HCT116 (cell line): ENCODE results near the gene SLC24A1. TPM values are rescaled to one million over a fixed set of nuclear protein-coding genes. Genes with fewer than 3 reads are reported as not detected.

Experiments
- ATAC-seq: fragments of 200-7000 bp; cut with Tn5 transposase; 2 replicates; pipeline ENCODE4 v1.9.1; 2020; ENCODE audit warnings: mild to moderate bottlenecking, moderate library complexity
- BruUV-seq: library from RNA; stranded (reverse); fragments of 400-500 nt; replicated peaks from 2 replicates; lab custom pipeline; 2021; lab: Mats Ljungman, UMichigan
- CTCF ChIA-PET: fragments of 300-600 bp; sonication (Branson Sonifier 250); formaldehyde crosslinking; loops from one replicate; lab custom pipeline; 2021; ENCODE audit warnings: antibody characterized with exemption; lab: Charles Lee
- POLR2A ChIA-PET: fragments of 300-600, 350-600 bp; sonication (Branson Sonifier 250); formaldehyde crosslinking; loops from one replicate; lab custom pipeline; 2021; ENCODE audit warnings: antibody characterized with exemption; lab: Charles Lee
- RAD21 ChIA-PET, 2 experiments: fragments of 300-600 bp; sonication (Branson Sonifier 250); formaldehyde crosslinking; loops; one replicate each; lab custom pipeline; 2023; ENCODE audit warnings: low total read pairs in 2 of 2; ENCODE audit not compliant: uncharacterized antibody in 2 of 2, unreplicated experiment in 2 of 2, low non-redundant PET in 1 of 2; lab: Charles Lee
- DNase-seq: peaks from one replicate; pipeline ENCODE4 v3.0.0-alpha.2; 2010; ENCODE audit warnings: low read depth, low spot score
- H2AFZ ChIP-seq: fragments of 200-600 bp; shearing (Covaris generic), sonication (generic); 2 replicates; pipeline ENCODE4 v1.6.1; 2017; ENCODE audit warnings: low read depth, mixed run types, mixed read lengths, antibody characterized with exemption, low read length; ENCODE audit not compliant: poor library complexity, severe bottlenecking
- H3K27ac ChIP-seq: 2 replicates; pipeline ENCODE4 v1.5.1; 2012; ENCODE audit warnings: low read depth, low read length
- H3K27me3 ChIP-seq: fragments of 200-600 bp; sonication (generic); 2 replicates; pipeline ENCODE4 v1.6.1; 2016; ENCODE audit warnings: mixed run types, low read length, mixed read lengths; ENCODE audit not compliant: insufficient read depth
- H3K36me3 ChIP-seq, 2 experiments: fragments of 200-500 bp in 1 of 2; fragments of 200-600 bp in 1 of 2; sonication (Bioruptor generic) in 1 of 2; sonication (generic) in 1 of 2; 2 replicates each; pipeline versions ENCODE4 v1.5.1 to v1.6.1; 2014 to 2016; ENCODE audit warnings: low read length in 2 of 2, inconsistent platforms in 1 of 2, mixed read lengths in 1 of 2, mixed run types in 1 of 2; ENCODE audit not compliant: insufficient read depth in 2 of 2, control insufficient read depth in 1 of 2
- H3K4me1 ChIP-seq, 2 experiments: fragments of 200-600 bp in 1 of 2; sonication (generic) in 1 of 2; 2 replicates each; pipeline versions ENCODE4 v1.5.1 to v1.6.1; 2012 to 2017; ENCODE audit warnings: low read length in 2 of 2, inconsistent platforms in 1 of 2, mild to moderate bottlenecking in 1 of 2, mixed read lengths in 1 of 2, mixed run types in 1 of 2, moderate library complexity in 1 of 2; ENCODE audit not compliant: insufficient read depth in 2 of 2, control insufficient read depth in 1 of 2
- H3K4me2 ChIP-seq: fragments of 200-600 bp; sonication (generic); 2 replicates; pipeline ENCODE4 v1.6.1; 2017; ENCODE audit warnings: mixed run types, low read length, mixed read lengths
- H3K4me3 ChIP-seq, 2 experiments: fragments of 200-600 bp in 1 of 2; sonication (generic) in 1 of 2; replicated peaks in 1 of 2; 2 replicates each; pipeline ENCODE4 v1.5.1; 2011 to 2016; ENCODE audit warnings: low read length in 2 of 2, control low read depth in 1 of 2, low read depth in 1 of 2, mild to moderate bottlenecking in 1 of 2, mixed read lengths in 1 of 2, mixed run types in 1 of 2
- H3K79me2 ChIP-seq: fragments of 200-600 bp; sonication (generic); 2 replicates; pipeline ENCODE4 v1.6.1; 2017; ENCODE audit warnings: mild to moderate bottlenecking, mixed run types, low read length, moderate library complexity, mixed read lengths; ENCODE audit not compliant: insufficient read depth
- H3K9ac ChIP-seq: fragments of 200-600 bp; sonication (generic); 2 replicates; pipeline ENCODE4 v1.6.1; 2016; ENCODE audit warnings: low read length, mixed read lengths
- H3K9me2 ChIP-seq: fragments of 200-600 bp; sonication (generic), shearing (Covaris generic); 2 replicates; pipeline ENCODE4 v1.6.1; 2017; ENCODE audit warnings: mixed run types, mild to moderate bottlenecking, moderate library complexity; ENCODE audit not compliant: insufficient read depth
- H3K9me3 ChIP-seq, 2 experiments: fragments of 200-500 bp in 1 of 2; fragments of 200-600 bp in 1 of 2; sonication (Bioruptor generic) in 1 of 2; sonication (generic) in 1 of 2; 2 replicates each; pipeline ENCODE4 v1.6.1; 2014 to 2017; ENCODE audit warnings: low read length in 2 of 2, mixed read lengths in 2 of 2, inconsistent platforms in 1 of 2, low read depth in 1 of 2, mild to moderate bottlenecking in 1 of 2, mixed run types in 1 of 2, moderate library complexity in 1 of 2; ENCODE audit not compliant: control insufficient read depth in 1 of 2, insufficient read depth in 1 of 2
- H4K20me1 ChIP-seq: fragments of 200-600 bp; sonication (generic), shearing (Covaris generic); 2 replicates; pipeline ENCODE4 v1.6.1; 2017; ENCODE audit warnings: mixed run types, mild to moderate bottlenecking, moderate library complexity; ENCODE audit not compliant: insufficient read depth
- CBX3 ChIP-seq: IDR thresholded peaks from 2 replicates; pipeline ENCODE4 v1.6.1; 2012; ENCODE audit warnings: low read depth
- CEBPB ChIP-seq: IDR thresholded peaks from 2 replicates; pipeline ENCODE4 v1.6.1; 2012; ENCODE audit warnings: low read depth
- EGR1 ChIP-seq: IDR thresholded peaks from 2 replicates; pipeline ENCODE4 v1.6.1; 2012; ENCODE audit warnings: low read depth
- ELF1 ChIP-seq: IDR thresholded peaks from 2 replicates; pipeline ENCODE4 v1.6.1; 2012; ENCODE audit warnings: low read depth, borderline replicate concordance
- EZH2 ChIP-seq: fragments of 200-600 bp; sonication (generic); IDR thresholded peaks from 2 replicates; pipeline ENCODE4 v1.6.1; 2017; ENCODE audit warnings: antibody characterized with exemption, mixed run types
- FOSL1 ChIP-seq: IDR thresholded peaks from 2 replicates; pipeline ENCODE4 v1.6.1; 2012; ENCODE audit warnings: low read depth
- POLR2A ChIP-seq: IDR thresholded peaks from 2 replicates; pipeline ENCODE4 v1.7.0; 2011; ENCODE audit warnings: borderline replicate concordance; ENCODE audit not compliant: insufficient read depth, insufficient read length; ENCODE audit errors: extremely low read depth
- RAD21 ChIP-seq: IDR thresholded peaks from 2 replicates; pipeline ENCODE4 v1.6.1; 2012; ENCODE audit warnings: low read depth, mild to moderate bottlenecking
- SIN3A ChIP-seq: IDR thresholded peaks from 2 replicates; pipeline ENCODE4 v1.6.1; 2012; ENCODE audit warnings: low read depth
- SRF ChIP-seq: IDR thresholded peaks from 2 replicates; pipeline ENCODE4 v1.6.1; 2012; ENCODE audit warnings: low read depth
- TCF7L2 ChIP-seq: IDR thresholded peaks from 2 replicates; pipeline ENCODE4 v1.7.0; 2011; ENCODE audit warnings: borderline replicate concordance, inconsistent platforms; ENCODE audit not compliant: insufficient read depth, insufficient read length; ENCODE audit errors: extremely low read depth
- YY1 ChIP-seq: IDR thresholded peaks from 2 replicates; pipeline ENCODE4 v1.6.1; 2011; ENCODE audit warnings: low read length, low read depth, moderate library complexity, mild to moderate bottlenecking; ENCODE audit not compliant: insufficient replicate concordance; ENCODE audit errors: extremely low read depth
- ZFX ChIP-seq: fragments of 450-650 bp; IDR thresholded peaks from 2 replicates; pipeline ENCODE4 v1.6.1; 2017
- ZNF274 ChIP-seq: fragments of 200-500 bp; sonication (Bioruptor generic); IDR thresholded peaks from 2 replicates; pipeline ENCODE4 v1.6.1; 2014; ENCODE audit warnings: mild to moderate bottlenecking, low read depth, low read length, inconsistent platforms
- intact Hi-C: fragments of 100-400 bp; cut with micrococcal nuclease; formaldehyde crosslinking; loops from 2 replicates; pipeline ENCODE4 v1.10.0; 2022
- total RNA-seq: library from RNA; stranded (reverse); gene quantifications from one replicate; pipeline ENCODE4 v1.2.1, GENCODE V29; 2021; ENCODE audit not compliant: unreplicated experiment
- TF ChIP-seq, protein P1 (sequence below): IDR thresholded peaks from 2 replicates; pipeline ENCODE4 v1.6.1; 2011; ENCODE audit warnings: mild to moderate bottlenecking, low read length, moderate library complexity; ENCODE audit not compliant: insufficient replicate concordance; ENCODE audit errors: extremely low read depth
- TF ChIP-seq, protein P2 (sequence below): IDR thresholded peaks from 2 replicates; pipeline ENCODE4 v1.6.1; 2012
- TF ChIP-seq, protein P3 (sequence below), 3 experiments: fragments of 200-600 bp in 1 of 3; sonication (generic) in 1 of 3; IDR thresholded peaks in 2 of 3; conservative IDR thresholded peaks in 1 of 3; 2 replicates each; pipeline ENCODE4 v1.5.1; 2012 to 2017; ENCODE audit warnings: low read depth in 2 of 3, low read length in 2 of 3, antibody characterized with exemption in 1 of 3, borderline replicate concordance in 1 of 3, control low read depth in 1 of 3, mild to moderate bottlenecking in 1 of 3, mixed read lengths in 1 of 3, mixed run types in 1 of 3, moderate library complexity in 1 of 3; ENCODE audit not compliant: insufficient read depth in 1 of 3
- TF ChIP-seq, protein P4 (sequence below): IDR thresholded peaks from 2 replicates; pipeline ENCODE4 v1.6.1; 2012; ENCODE audit warnings: low read depth
- TF ChIP-seq, protein P5 (sequence below): IDR thresholded peaks from 2 replicates; pipeline ENCODE4 v1.6.1; 2012

Gene SLC24A1
- total RNA-seq, 1 experiment from 2014 or later, result 15.9 TPM

GRCh38 chr15:65690778-65691177 is 69.0 kb downstream of the SLC24A1 start:
- no peaks in the 10 kb centered on the region for H3K9me2 ChIP-seq
- H3K4me2 ChIP-seq, result no peak overlapping the region
- peaks cover 0 to 3% of the 10 kb centered on the region in 2 experiments; a peak in 1 of 4 replicates for H3K36me3 ChIP-seq
- ChIA-PET CTCF (no interaction called here), POLR2A (no interaction called here), RAD21 (no interaction called here)
- H3K27me3 ChIP-seq, result no peaks in the 10 kb centered on the region
- TF ChIP-seq, protein P1, sequence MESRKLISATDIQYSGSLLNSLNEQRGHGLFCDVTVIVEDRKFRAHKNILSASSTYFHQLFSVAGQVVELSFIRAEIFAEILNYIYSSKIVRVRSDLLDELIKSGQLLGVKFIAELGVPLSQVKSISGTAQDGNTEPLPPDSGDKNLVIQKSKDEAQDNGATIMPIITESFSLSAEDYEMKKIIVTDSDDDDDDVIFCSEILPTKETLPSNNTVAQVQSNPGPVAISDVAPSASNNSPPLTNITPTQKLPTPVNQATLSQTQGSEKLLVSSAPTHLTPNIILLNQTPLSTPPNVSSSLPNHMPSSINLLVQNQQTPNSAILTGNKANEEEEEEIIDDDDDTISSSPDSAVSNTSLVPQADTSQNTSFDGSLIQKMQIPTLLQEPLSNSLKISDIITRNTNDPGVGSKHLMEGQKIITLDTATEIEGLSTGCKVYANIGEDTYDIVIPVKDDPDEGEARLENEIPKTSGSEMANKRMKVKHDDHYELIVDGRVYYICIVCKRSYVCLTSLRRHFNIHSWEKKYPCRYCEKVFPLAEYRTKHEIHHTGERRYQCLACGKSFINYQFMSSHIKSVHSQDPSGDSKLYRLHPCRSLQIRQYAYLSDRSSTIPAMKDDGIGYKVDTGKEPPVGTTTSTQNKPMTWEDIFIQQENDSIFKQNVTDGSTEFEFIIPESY, result no peak
- TF ChIP-seq SIN3A (no peak), ZNF274 (no peak), EZH2 (no peak), CEBPB (no peak), TCF7L2 (no peak), EGR1 (no peak), SRF (no peak), FOSL1 (no peak), POLR2A (no peak), YY1 (no peak), RAD21 (no peak), ELF1 (no peak), ZFX (no peak), CBX3 (no peak)
- TF ChIP-seq, protein P2, sequence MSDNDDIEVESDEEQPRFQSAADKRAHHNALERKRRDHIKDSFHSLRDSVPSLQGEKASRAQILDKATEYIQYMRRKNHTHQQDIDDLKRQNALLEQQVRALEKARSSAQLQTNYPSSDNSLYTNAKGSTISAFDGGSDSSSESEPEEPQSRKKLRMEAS, result no peak
- TF ChIP-seq, protein P3, sequence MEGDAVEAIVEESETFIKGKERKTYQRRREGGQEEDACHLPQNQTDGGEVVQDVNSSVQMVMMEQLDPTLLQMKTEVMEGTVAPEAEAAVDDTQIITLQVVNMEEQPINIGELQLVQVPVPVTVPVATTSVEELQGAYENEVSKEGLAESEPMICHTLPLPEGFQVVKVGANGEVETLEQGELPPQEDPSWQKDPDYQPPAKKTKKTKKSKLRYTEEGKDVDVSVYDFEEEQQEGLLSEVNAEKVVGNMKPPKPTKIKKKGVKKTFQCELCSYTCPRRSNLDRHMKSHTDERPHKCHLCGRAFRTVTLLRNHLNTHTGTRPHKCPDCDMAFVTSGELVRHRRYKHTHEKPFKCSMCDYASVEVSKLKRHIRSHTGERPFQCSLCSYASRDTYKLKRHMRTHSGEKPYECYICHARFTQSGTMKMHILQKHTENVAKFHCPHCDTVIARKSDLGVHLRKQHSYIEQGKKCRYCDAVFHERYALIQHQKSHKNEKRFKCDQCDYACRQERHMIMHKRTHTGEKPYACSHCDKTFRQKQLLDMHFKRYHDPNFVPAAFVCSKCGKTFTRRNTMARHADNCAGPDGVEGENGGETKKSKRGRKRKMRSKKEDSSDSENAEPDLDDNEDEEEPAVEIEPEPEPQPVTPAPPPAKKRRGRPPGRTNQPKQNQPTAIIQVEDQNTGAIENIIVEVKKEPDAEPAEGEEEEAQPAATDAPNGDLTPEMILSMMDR (IDR thresholded peaks at IDR 0.05 in 2 of 3, conservative IDR thresholded peaks at IDR 0.05 in 1 of 3; ENCODE audit: borderline replicate concordance in 1 of 3, insufficient read depth in 1 of 3, low read depth in 2 of 3, low read length in 2 of 3), result no peak
- TF ChIP-seq, protein P4, sequence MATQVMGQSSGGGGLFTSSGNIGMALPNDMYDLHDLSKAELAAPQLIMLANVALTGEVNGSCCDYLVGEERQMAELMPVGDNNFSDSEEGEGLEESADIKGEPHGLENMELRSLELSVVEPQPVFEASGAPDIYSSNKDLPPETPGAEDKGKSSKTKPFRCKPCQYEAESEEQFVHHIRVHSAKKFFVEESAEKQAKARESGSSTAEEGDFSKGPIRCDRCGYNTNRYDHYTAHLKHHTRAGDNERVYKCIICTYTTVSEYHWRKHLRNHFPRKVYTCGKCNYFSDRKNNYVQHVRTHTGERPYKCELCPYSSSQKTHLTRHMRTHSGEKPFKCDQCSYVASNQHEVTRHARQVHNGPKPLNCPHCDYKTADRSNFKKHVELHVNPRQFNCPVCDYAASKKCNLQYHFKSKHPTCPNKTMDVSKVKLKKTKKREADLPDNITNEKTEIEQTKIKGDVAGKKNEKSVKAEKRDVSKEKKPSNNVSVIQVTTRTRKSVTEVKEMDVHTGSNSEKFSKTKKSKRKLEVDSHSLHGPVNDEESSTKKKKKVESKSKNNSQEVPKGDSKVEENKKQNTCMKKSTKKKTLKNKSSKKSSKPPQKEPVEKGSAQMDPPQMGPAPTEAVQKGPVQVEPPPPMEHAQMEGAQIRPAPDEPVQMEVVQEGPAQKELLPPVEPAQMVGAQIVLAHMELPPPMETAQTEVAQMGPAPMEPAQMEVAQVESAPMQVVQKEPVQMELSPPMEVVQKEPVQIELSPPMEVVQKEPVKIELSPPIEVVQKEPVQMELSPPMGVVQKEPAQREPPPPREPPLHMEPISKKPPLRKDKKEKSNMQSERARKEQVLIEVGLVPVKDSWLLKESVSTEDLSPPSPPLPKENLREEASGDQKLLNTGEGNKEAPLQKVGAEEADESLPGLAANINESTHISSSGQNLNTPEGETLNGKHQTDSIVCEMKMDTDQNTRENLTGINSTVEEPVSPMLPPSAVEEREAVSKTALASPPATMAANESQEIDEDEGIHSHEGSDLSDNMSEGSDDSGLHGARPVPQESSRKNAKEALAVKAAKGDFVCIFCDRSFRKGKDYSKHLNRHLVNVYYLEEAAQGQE, result no peak
- TF ChIP-seq, protein P5, sequence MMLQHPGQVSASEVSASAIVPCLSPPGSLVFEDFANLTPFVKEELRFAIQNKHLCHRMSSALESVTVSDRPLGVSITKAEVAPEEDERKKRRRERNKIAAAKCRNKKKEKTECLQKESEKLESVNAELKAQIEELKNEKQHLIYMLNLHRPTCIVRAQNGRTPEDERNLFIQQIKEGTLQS, result no peak
- no peaks in the 10 kb centered on the region for H3K79me2 ChIP-seq
- ATAC-seq (no peak), DNase-seq (no peak)
- no peak overlapping the region for H3K27ac ChIP-seq
- no TSS peak for BruUV-seq
- H3K4me1 ChIP-seq, result no peaks in the 10 kb centered on the region
- intact Hi-C loops, result no loop called here
- no peak overlapping the region for H3K4me3 ChIP-seq
- no peak overlapping the region for H2AFZ ChIP-seq
- no peaks in the 10 kb centered on the region for H3K9me3 ChIP-seq
- no peaks in the 10 kb centered on the region for H4K20me1 ChIP-seq
- no peak overlapping the region for H3K9ac ChIP-seq
